ENCODE measurements around the gene ATAD3A.
"Not testable (repeated sequence)": the region's sequence is repeated elsewhere in the genome, so short reads cannot be mapped to it uniquely, and the experiment has no call there.

ATAD3A gene

GRCh38 chr1:1540818-1541628, 29.1 kb downstream of the ATAD3A start:
- DNase-seq, result no peak

GRCh38 chr1:1541956-1542765, 30.2 kb downstream of the ATAD3A start:
- DNase-seq, result no peak

GRCh38 chr1:1542766-1543705, 31.1 kb downstream of the ATAD3A start:
- no peak for DNase-seq

GRCh38 chr1:1543706-1544099, 31.7 kb downstream of the ATAD3A start:
- DNase-seq, result no peak

- no peak for DNase-seq
Observed at GRCh38 chr1:1544544-1544943, 32.6 kb downstream of the ATAD3A start.

GRCh38 chr1:1545946-1546737, 34.2 kb downstream of the ATAD3A start:
- no peak for DNase-seq

GRCh38 chr1:1547011-1547410, 35.0 kb downstream of the ATAD3A start:
- DNase-seq, result no peak

- no peak for DNase-seq
Observed at GRCh38 chr1:1547476-1547875, 35.5 kb downstream of the ATAD3A start.

GRCh38 chr1:1548591-1548990, 36.6 kb downstream of the ATAD3A start:
- DNase-seq, result no peak

- no peak for DNase-seq
Observed at GRCh38 chr1:1550087-1550486, 38.1 kb downstream of the ATAD3A start.

GRCh38 chr1:1550591-1551432, 38.9 kb downstream of the ATAD3A start:
- peak; percentile 57 for DNase-seq

- DNase-seq, result no peak
Observed at GRCh38 chr1:1551524-1552262, 39.7 kb downstream of the ATAD3A start.

- DNase-seq, result no peak
Observed at GRCh38 chr1:1552263-1552639, 40.3 kb downstream of the ATAD3A start.

GRCh38 chr1:1553821-1554494, 42.0 kb downstream of the ATAD3A start:
- DNase-seq, result no peak

- no peak for DNase-seq
Observed at GRCh38 chr1:1554550-1554925, 42.6 kb downstream of the ATAD3A start.

GRCh38 chr1:1554926-1555915, 43.3 kb downstream of the ATAD3A start:
- peak; percentile 81 for DNase-seq

- no peak for DNase-seq
Observed at GRCh38 chr1:1556505-1556904, 44.5 kb downstream of the ATAD3A start.

- DNase-seq, result not testable (repeated sequence)
Observed at GRCh38 chr1:1556961-1557360, 45.0 kb downstream of the ATAD3A start.

- DNase-seq, result not testable (repeated sequence)
Observed at GRCh38 chr1:1557688-1558087, 45.7 kb downstream of the ATAD3A start.

Measured in fibroblast of skin of right biceps (primary cell).